ENCODE measurements around the gene MN1.

MN1 gene

GRCh38 chr22:27775087-27775698 is 26.4 kb downstream of the MN1 start:
- Histone ChIP-seq H3K36me3 (ENCODE audit: control insufficient read depth, insufficient read depth, low read length) (peaks cover 7% of the 10 kb centered on the region), H3K27ac (ENCODE audit: insufficient read depth, low read depth, low read length, poor library complexity, severe bottlenecking) (peak overlapping the region; percentile 87), H3K27me3 (ENCODE audit: control insufficient read depth, insufficient read depth, low read length, poor library complexity, severe bottlenecking) (no peaks in the 10 kb centered on the region), H3K9me3 (ENCODE audit: control insufficient read depth, low read length) (no peaks in the 10 kb centered on the region), H3K4me3 (ENCODE audit: insufficient read depth, low read depth, low read length) (no peak overlapping the region), H3K4me1 (ENCODE audit: control insufficient read depth, insufficient read depth, low read length) (peaks cover 51% of the 10 kb centered on the region)
- WGBS, 2 experiments: 88 to 91% methylated on average over 18 of the region's 18 CpGs

- H3K27ac ChIP-seq (ENCODE audit: insufficient read depth, low read depth, low read length, poor library complexity, severe bottlenecking): no peak overlapping the region
- H3K4me3 ChIP-seq (ENCODE audit: insufficient read depth, low read depth, low read length): no peak overlapping the region
- no peaks in the 10 kb centered on the region for H3K9me3 ChIP-seq (ENCODE audit: control insufficient read depth, low read length)
- no peaks in the 10 kb centered on the region for H3K27me3 ChIP-seq (ENCODE audit: control insufficient read depth, insufficient read depth, low read length, poor library complexity, severe bottlenecking)
- peaks cover 51% of the 10 kb centered on the region for H3K4me1 ChIP-seq (ENCODE audit: control insufficient read depth, insufficient read depth, low read length)
- 80 to 91% methylated on average over 9 of the region's 9 CpGs for WGBS, 2 experiments
- peaks cover 7% of the 10 kb centered on the region for H3K36me3 ChIP-seq (ENCODE audit: control insufficient read depth, insufficient read depth, low read length)
Observed at GRCh38 chr22:27774200-27774599, 27.4 kb downstream of the MN1 start.

GRCh38 chr22:27772984-27773498 is 28.5 kb downstream of the MN1 start:
- Histone ChIP-seq H3K4me1 (ENCODE audit: control insufficient read depth, insufficient read depth, low read length) (peaks cover 41% of the 10 kb centered on the region), H3K36me3 (ENCODE audit: control insufficient read depth, insufficient read depth, low read length) (peaks cover 7% of the 10 kb centered on the region), H3K27me3 (ENCODE audit: control insufficient read depth, insufficient read depth, low read length, poor library complexity, severe bottlenecking) (no peaks in the 10 kb centered on the region), H3K9me3 (ENCODE audit: control insufficient read depth, low read length) (no peaks in the 10 kb centered on the region), H3K27ac (ENCODE audit: insufficient read depth, low read depth, low read length, poor library complexity, severe bottlenecking) (no peak overlapping the region), H3K4me3 (ENCODE audit: insufficient read depth, low read depth, low read length) (no peak overlapping the region)
- 85 to 86% methylated on average over 18 of the region's 18 CpGs for WGBS, 2 experiments

- H3K27ac ChIP-seq (ENCODE audit: insufficient read depth, low read depth, low read length, poor library complexity, severe bottlenecking): no peak overlapping the region
- H3K27me3 ChIP-seq (ENCODE audit: control insufficient read depth, insufficient read depth, low read length, poor library complexity, severe bottlenecking): no peaks in the 10 kb centered on the region
- 85 to 86% methylated on average over 16 of the region's 16 CpGs for whole genome bisulfite sequencing, 2 experiments
- H3K4me3 ChIP-seq (ENCODE audit: insufficient read depth, low read depth, low read length): no peak overlapping the region
- H3K9me3 ChIP-seq (ENCODE audit: control insufficient read depth, low read length): no peaks in the 10 kb centered on the region
- peaks cover 36% of the 10 kb centered on the region for H3K4me1 ChIP-seq (ENCODE audit: control insufficient read depth, insufficient read depth, low read length)
- peaks cover 7% of the 10 kb centered on the region for H3K36me3 ChIP-seq (ENCODE audit: control insufficient read depth, insufficient read depth, low read length)
Observed at GRCh38 chr22:27772081-27772983, 29.2 kb downstream of the MN1 start.

- Histone ChIP-seq H3K27me3 (ENCODE audit: control insufficient read depth, insufficient read depth, low read length, poor library complexity, severe bottlenecking) (no peaks in the 10 kb centered on the region), H3K27ac (ENCODE audit: insufficient read depth, low read depth, low read length, poor library complexity, severe bottlenecking) (no peak overlapping the region), H3K36me3 (ENCODE audit: control insufficient read depth, insufficient read depth, low read length) (peaks cover 7% of the 10 kb centered on the region), H3K4me1 (ENCODE audit: control insufficient read depth, insufficient read depth, low read length) (peaks cover 32% of the 10 kb centered on the region), H3K4me3 (ENCODE audit: insufficient read depth, low read depth, low read length) (no peak overlapping the region), H3K9me3 (ENCODE audit: control insufficient read depth, low read length) (no peaks in the 10 kb centered on the region)
- 93 to 97% methylated on average over 5 of the region's 5 CpGs for WGBS, 2 experiments
Observed at GRCh38 chr22:27771637-27772036, 29.9 kb downstream of the MN1 start.

- Histone ChIP-seq H3K4me1 (ENCODE audit: control insufficient read depth, insufficient read depth, low read length) (peaks cover 11% of the 10 kb centered on the region), H3K27ac (ENCODE audit: insufficient read depth, low read depth, low read length, poor library complexity, severe bottlenecking) (no peak overlapping the region), H3K4me3 (ENCODE audit: insufficient read depth, low read depth, low read length) (no peak overlapping the region), H3K9me3 (ENCODE audit: control insufficient read depth, low read length) (no peaks in the 10 kb centered on the region), H3K27me3 (ENCODE audit: control insufficient read depth, insufficient read depth, low read length, poor library complexity, severe bottlenecking) (no peaks in the 10 kb centered on the region), H3K36me3 (ENCODE audit: control insufficient read depth, insufficient read depth, low read length) (peaks cover 8% of the 10 kb centered on the region)
- 85 to 92% methylated on average over 3 of the region's 3 CpGs for WGBS, 2 experiments
Observed at GRCh38 chr22:27769012-27769411, 32.5 kb downstream of the MN1 start.

GRCh38 chr22:27768027-27768653 is 33.4 kb downstream of the MN1 start:
- H3K36me3 ChIP-seq (ENCODE audit: control insufficient read depth, insufficient read depth, low read length): peaks cover 8% of the 10 kb centered on the region
- H3K27me3 ChIP-seq (ENCODE audit: control insufficient read depth, insufficient read depth, low read length, poor library complexity, severe bottlenecking): no peaks in the 10 kb centered on the region
- peaks cover 4% of the 10 kb centered on the region for H3K4me1 ChIP-seq (ENCODE audit: control insufficient read depth, insufficient read depth, low read length)
- 83 to 93% methylated on average over 2 of the region's 2 CpGs for WGBS, 2 experiments
- no peak overlapping the region for H3K4me3 ChIP-seq (ENCODE audit: insufficient read depth, low read depth, low read length)
- H3K27ac ChIP-seq (ENCODE audit: insufficient read depth, low read depth, low read length, poor library complexity, severe bottlenecking): no peak overlapping the region
- H3K9me3 ChIP-seq (ENCODE audit: control insufficient read depth, low read length): no peaks in the 10 kb centered on the region

GRCh38 chr22:27766679-27767078 is 34.9 kb downstream of the MN1 start:
- H3K4me3 ChIP-seq (ENCODE audit: insufficient read depth, low read depth, low read length): no peak overlapping the region
- no peaks in the 10 kb centered on the region for H3K4me1 ChIP-seq (ENCODE audit: control insufficient read depth, insufficient read depth, low read length)
- no peaks in the 10 kb centered on the region for H3K27me3 ChIP-seq (ENCODE audit: control insufficient read depth, insufficient read depth, low read length, poor library complexity, severe bottlenecking)
- no peaks in the 10 kb centered on the region for H3K9me3 ChIP-seq (ENCODE audit: control insufficient read depth, low read length)
- peaks cover 8% of the 10 kb centered on the region for H3K36me3 ChIP-seq (ENCODE audit: control insufficient read depth, insufficient read depth, low read length)
- no peak overlapping the region for H3K27ac ChIP-seq (ENCODE audit: insufficient read depth, low read depth, low read length, poor library complexity, severe bottlenecking)
- WGBS, 2 experiments: 95% methylated on average over 3 of the region's 3 CpGs

- H3K9me3 ChIP-seq (ENCODE audit: control insufficient read depth, low read length): no peaks in the 10 kb centered on the region
- no peaks in the 10 kb centered on the region for H3K4me1 ChIP-seq (ENCODE audit: control insufficient read depth, insufficient read depth, low read length)
- H3K4me3 ChIP-seq (ENCODE audit: insufficient read depth, low read depth, low read length): no peak overlapping the region
- WGBS, 2 experiments: 91 to 92% methylated on average over 15 of the region's 15 CpGs
- H3K27ac ChIP-seq (ENCODE audit: insufficient read depth, low read depth, low read length, poor library complexity, severe bottlenecking): no peak overlapping the region
- peaks cover 8% of the 10 kb centered on the region for H3K36me3 ChIP-seq (ENCODE audit: control insufficient read depth, insufficient read depth, low read length)
- no peaks in the 10 kb centered on the region for H3K27me3 ChIP-seq (ENCODE audit: control insufficient read depth, insufficient read depth, low read length, poor library complexity, severe bottlenecking)
Observed at GRCh38 chr22:27765706-27766291, 35.8 kb downstream of the MN1 start.

Data from ectodermal cell (in vitro differentiated cells).